Measurements from ENCODE around the gene PGC.

PGC gene

DNA sequence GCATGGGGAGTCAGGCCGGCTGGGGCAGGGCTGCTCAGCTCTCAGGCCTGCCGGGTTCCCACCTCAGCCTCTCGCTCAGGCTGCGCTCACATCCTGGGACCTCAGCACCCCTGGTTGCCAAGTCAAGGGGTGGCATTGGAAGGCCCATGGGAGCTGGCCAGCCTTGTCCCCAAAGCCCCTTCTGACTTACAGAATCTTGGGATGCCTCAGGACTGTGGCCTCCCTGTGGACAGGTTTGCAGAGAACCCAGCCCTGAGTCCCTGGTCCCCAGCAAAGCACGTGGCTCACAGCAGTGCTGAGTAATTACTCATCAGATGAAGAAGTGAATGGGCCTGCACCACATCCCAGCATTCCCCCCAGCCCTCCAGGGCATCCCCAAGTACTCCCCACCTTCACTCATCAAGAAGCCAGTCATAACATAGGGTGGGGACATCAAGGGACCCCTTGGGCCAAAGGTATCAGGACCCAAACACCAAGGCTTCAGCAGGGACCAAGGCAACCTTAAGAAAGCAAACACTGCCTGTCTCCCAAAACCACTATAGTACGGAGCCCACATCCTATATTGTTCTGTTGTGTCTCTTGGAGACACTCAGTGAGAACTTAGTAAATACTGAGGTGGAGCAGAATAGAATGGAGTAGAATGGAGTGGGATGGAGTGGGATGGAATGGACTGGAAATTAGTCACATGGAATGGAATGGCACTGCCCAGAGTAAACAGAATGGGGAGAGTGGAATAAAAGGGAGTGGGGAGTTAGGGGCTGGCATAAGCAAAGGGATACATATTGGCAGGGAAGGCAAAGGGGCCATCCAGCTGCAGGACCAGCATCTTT lies 3.6 kb downstream of the PGC start:
- DNase-seq, result no peak

DNA sequence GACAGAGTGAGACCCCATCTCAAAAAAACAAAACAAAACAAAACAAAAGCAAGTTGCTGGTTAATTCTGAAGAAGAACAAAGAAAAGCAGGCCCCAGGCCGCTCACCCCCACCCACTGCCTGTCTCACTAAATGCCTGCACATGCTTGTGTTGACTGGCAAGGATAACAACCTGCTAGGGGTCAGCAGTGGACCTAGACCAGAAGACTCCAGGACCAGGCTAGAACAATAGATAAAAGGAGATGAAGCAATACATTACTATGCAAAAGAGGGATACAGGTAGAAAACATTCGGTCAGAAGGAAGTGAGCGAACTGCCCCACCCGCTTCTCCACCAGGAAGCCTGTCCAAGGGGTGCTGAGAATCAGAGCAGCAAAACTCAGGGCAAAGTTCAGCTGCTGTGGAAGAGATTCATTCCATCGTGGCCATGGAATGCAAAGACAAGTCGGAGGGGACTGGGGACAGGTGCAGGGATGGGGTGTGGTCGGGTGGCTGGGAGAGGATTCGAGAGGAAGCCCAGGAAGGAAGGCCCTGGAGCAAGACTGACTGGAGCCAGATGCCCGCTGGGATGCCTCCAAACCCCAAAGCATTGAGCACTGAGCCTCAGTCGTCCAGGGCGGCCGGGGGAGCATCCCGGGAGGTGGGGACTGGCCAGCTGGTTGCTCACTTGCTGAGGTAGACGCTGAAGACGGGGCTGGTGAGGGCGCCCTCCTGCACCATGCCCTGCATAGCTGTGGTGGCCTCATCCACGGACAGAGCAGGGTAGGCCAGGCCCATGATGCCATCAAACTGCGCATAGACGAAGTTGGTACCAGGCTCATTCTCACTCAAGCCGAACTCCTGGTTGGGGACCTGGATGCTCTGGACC lies 5.3 kb downstream of the PGC start:
- no peak for DNase-seq

GRCh38 chr6:41740366-41741162 lies 6.6 kb downstream of the PGC start:
- no peak for DNase-seq

DNA sequence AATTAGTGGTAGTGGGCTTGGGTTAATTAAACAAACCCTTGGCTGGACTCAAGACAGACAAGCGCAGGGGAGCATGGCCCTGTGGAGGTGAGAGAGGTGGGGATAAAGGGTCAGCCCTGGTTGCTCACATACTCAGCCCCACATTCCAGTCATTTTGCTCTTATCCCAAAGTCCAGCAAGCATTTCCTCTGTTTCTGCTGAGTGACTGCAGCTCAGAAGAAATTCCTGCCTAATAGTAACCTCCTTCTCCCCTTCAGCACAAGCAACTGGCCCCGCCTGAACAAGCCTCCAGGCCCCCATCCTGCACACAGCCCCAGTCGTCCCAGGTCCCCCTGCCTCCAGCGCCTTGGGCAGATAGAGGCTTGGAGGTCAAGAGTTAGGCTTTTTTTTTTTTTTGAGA lies 8.2 kb downstream of the PGC start:
- no peak for DNase-seq

- DNase-seq, result no peak
These were observed 9.5 kb downstream of the PGC start for GRCh38 chr6:41737591-41738130.

DNA sequence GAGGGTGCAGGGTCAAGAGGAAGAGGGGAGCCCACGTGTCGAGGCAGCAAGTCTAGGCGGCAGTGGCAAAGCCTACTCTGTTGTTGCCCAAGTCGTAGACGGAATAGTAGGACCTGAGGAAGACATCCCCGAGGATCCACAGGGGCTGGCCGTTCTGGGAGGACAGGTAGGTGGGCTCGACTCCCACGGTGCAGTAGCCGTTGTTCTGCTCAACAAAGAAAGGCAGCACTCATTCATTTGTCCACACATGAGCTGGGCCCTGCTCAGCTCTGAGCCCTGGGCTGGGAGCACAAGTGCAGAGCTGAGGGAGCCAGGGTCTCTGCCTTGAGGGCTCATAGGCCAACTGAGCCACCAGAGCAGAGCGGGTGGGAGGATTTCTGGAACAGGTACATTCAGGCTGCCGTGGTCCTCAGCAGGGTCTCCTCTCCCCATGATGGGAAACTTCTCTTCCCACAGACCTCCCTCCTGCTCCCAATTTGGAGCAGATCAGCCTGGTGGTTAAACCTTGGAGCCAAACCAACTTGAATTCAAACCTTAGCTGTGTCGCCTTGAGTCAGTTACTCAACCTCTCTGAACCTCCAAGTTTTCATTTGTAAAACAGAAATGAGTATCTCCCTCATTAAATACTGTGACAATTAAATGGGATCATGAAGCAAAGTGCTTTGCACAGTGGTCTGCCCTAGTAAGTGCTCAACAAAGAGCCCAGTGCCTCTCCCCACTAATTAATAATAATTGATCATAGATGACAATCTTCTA lies 10.2 kb downstream of the PGC start:
- DNase-seq, result no peak

DNA sequence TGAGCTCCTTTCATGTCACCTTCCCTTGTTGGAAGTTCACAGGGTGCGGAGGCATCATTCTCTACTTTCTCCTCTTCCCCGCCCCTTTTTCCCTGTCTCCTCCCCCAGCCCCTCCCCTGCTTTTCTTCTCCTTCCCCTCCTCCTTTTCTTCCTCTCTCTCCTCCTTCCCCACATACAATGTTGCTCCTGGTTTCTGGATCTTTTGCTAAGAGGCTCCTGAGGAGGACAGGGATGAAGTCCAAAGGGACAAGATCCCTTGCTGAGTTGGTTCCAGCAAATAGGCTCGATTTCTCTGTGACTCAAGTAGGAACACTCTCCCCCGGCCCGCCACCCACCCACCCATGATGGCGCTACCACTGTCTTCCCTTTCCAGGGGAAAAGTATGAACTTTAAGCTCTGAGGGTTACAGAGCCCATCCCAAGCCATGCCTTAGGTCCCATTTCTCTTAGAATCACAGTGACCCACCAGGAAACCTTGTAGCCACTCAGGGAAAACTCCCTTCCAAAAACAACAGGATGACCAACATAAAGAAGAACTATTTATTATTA lies 10.9 kb downstream of the PGC start:
- no peak for DNase-seq

- DNase-seq, result peak; percentile 86
These were observed 11.6 kb downstream of the PGC start, which contains the start of gene TFEB for GRCh38 chr6:41735427-41736185. Gene TFEB, minus strand, starts transcription at chr6:41735608. Its CDS starts 44,395 bp downstream, at chr6:41691213.

- DNase-seq, result peak; percentile 67
These were observed 12.4 kb downstream of the PGC start for GRCh38 chr6:41734666-41735426.

GRCh38 chr6:41733707-41734665 lies 13.2 kb downstream of the PGC start:
- peak; percentile 85 for DNase-seq

GRCh38 chr6:41733360-41733706 lies 13.9 kb downstream of the PGC start:
- DNase-seq, result peak; percentile 31

DNA sequence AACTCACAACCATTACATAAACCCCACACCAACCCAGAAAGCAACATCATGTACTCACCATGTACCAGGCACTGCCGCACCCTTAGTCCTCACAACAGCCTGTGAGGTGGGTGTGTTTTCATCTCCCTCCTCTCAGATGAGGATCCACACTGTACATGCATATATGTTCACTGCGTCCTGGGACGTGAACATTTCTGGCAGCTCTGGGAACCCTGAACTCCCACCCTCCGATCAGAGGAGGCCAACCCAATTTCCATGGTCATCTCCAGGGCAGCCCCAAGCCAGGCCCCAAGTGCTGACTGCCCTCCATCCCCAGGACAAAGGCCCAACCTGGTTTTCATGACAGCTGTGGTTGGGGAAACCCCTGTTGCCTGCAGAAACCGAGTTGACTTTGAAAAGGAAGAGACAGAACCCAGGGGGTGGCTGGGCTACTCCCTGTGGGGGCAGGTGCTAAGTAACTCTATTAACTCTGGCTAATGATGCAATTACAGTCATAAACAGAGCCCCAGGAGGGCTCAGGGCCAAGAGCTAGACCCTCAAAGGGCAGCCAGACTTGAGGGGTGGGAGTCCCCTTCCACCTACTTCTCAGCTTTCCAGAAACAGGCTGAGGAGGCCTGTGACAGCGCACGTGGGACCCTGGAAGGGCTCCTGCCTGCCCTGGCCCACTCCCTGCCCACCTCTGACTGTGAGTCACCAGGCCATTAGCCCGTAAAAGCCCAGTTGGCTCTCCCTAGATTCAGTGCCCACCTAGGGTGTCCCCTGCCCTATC lies 14.4 kb downstream of the PGC start:
- DNase-seq, result peak; percentile 81

DNA sequence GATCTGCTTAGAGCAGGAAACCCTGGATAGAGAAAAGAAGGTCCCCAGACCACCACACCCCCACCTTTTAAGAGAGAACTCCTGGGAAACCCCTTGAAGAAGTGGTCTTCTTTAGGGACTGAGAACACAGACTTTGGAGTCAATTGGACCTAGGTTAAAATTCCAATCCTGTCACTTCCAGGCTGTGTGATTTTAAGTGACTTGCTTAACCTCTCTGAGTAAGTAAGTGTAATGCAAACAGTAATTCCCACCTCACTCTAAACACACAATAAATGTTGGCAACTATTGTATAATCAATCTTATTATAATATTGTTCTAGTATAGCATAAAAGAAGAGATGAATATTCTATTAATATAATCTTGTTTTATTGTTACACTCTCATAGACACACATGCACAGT lies 15.0 kb downstream of the PGC start:
- no peak for DNase-seq

DNA sequence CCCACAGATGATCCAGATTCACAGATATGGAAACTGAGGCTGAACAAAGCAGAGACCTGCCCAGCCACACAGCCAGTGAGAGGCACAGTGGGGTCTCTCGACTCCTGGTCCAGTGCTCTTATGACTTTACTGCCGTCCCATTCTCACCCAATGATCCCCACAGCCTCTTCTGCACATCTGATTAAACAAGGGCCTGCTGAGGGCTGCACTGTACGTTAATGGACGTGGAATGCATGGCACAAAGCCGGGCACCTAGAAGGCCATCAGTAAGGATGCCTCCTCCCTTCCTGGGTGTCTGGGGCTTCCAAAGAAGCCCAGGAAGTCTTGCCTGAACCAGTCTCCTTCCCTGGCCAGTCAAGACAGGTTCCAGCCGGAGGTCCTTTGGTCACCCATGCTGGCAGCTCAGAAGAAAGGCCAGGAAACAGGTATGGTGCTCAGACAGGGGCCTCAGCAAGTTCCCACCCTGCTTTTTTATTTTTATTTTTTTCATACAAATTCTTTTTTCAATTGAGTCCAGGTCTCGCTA lies 15.6 kb downstream of the PGC start:
- no peak for DNase-seq

- DNase-seq, result no peak
These were observed 16.4 kb downstream of the PGC start for GRCh38 chr6:41730531-41731436.

- no peak for DNase-seq
These were observed 17.6 kb downstream of the PGC start for GRCh38 chr6:41729624-41730023.

GRCh38 chr6:41728954-41729353 lies 18.2 kb downstream of the PGC start:
- no peak for DNase-seq
